NCI-H2171 treated with DMSO at 0.1 percent for 48 hours (cell line): ENCODE results near the gene KCNS1.

Experiments used
- DNase-seq: peaks from one replicate; lab custom pipeline; 2025; lab: John Stamatoyannopoulos, UW

The KCNS1 gene

GRCh38 chr20:45105317-45105716 is 4.4 kb upstream of the KCNS1 start:
- DNase-seq: no peak

- DNase-seq: peak; percentile 55
Measured at GRCh38 chr20:45104786-45105185, 3.9 kb upstream of the KCNS1 start.

DNA sequence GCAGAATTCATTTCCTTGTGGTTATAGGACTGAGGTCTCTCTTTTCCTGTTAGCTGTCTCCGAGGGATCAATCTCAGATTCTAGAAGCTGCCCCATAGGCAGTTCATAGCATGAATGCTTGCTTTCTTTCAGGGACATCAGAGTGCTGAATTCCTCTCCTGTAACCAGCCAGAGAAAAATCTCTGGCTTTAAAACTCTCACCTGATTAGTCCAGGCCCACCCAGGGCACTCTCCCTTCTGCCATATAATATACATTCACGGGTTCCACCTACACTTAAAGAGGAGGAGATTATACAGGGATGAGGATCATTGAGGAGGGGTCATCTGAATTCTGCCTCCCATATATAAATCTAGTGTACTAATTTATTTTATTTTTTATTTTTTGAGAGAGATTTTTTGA is 2.1 kb upstream of the KCNS1 start:
- no peak for DNase-seq

GRCh38 chr20:45101333-45101850 is 465 bp upstream of the KCNS1 start:
- no peak for DNase-seq

- DNase-seq: no peak
Measured at GRCh38 chr20:45098103-45098773, 2.7 kb downstream of the KCNS1 start.

DNA sequence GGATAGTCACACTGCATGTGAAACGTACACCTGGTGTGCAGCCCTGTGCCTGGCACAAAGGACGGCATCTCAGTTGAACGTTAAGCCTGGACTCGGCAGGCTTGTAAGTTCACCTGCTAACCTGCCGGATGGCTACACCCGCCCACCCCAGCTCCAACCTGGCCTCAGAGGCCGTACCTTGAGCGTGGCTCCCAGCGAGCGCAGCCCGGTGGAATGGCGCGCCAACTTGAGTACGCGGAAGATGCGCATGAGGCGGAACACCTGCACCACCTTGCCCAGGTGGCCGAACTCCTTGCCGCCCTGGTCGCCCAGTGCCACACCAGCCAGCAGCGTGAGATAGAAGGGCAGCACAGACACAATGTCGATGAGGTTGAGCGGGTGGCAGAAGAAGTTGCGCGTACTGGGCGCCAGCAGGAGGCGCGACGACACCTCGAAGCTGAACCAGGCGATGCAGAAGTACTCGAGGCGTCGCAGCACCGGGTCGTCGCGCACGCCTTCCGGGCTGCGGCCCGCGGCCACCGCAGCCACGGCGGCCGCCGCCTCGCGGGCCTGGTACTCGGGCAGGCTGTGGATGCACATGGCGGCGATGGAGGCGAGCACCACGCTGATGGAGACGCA is 3.3 kb downstream of the KCNS1 start:
- DNase-seq: no peak

DNA sequence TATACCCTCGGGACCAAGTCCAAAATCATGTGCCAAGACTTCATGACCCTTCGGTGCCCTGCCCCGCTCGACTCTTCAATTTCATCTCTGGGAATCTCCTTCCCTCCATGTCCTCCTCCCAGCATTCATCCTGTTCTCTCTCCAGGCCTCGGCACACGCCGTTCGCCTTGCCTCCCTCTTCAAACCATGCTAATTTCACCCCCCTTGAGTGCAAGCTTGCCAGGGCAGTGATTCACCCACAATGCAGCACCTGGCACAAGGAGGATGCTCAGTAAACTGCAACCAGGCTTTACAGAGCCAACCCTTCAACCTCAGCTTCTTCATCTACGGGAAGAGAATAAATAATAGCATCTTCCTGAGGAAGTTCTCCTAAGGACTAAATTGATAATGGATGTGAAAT is 4.1 kb downstream of the KCNS1 start:
- DNase-seq: no peak

GRCh38 chr20:45095805-45096238 is 5.1 kb downstream of the KCNS1 start:
- peak; percentile 56 for DNase-seq

DNA sequence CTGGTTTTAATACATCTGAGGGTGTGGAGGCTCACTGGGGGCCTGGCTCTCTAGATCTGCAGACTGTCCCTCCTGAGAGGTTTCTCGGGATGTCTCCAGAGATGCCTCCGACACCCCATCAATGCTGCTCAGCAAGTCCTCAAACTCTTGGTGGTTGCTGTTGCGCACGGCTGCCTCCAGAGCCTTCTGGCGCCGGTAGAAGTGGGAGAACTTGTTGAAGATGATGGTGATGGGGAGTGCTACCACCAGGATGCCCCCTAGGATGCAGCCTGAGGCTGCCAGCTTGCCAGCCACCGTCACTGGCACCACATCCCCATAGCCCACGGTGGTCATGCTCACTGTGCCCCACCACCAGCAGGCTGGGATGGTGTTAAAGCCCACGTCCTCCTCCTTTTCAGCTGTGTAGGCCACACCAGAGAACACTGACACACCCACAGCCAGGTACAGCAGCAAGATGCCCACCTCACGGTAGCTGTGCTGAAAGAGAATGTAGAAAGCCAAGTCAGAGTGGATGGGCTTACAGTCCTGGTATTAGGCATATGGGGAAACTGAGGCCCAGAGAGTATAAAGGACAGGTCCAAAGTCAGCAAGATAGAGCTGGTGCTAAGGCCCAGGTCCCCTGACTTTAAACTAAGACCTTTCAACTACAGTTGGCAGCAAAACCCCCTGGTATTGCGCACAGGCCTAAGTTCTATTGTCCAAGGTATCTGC is 5.9 kb downstream of the KCNS1 start:
- no peak for DNase-seq

- no peak for DNase-seq
Measured at GRCh38 chr20:45094201-45094600, 6.7 kb downstream of the KCNS1 start.

- DNase-seq: no peak
Measured at GRCh38 chr20:45092898-45093297, 8.0 kb downstream of the KCNS1 start.

DNA sequence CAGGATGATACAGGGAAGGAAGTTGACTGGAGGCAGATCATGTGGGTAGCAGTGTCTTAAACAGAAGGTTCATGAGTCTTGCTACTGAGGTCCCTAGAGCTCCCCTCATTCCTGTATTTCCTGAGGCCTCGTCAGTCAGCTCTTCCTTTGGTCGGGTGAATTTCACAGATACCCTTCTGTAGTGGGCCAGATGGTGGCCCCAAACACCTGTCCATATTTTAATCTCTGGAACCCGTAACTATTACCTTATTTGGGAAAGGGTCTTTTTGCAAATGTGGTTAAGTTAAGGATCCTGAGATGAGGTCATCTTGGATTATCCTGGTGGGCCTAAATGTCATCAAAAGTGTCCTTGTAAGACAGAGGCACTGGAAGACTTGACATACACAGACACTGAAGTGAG is 9.6 kb downstream of the KCNS1 start:
- peak; percentile 73 for DNase-seq

GRCh38 chr20:45090481-45090880 is 10.4 kb downstream of the KCNS1 start:
- DNase-seq: no peak

DNA sequence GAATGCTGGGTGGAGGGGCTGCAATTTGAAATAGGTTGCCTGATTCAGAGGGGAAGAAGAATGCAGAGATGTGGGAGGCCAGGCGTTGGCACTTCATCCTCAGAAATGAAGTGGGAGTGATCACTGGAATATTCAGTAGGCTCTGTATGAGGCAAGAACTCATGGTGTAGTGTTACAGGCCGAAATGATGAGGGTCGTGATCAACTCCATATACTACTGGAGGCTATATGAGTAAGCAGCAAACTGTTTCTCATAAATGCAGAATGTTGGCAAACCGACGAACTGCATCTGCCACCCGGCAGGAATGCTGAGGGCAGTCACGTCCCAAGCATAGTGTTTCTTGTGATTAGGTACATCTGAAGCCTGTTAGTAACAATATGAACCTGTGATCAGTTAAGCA is 12.7 kb downstream of the KCNS1 start:
- no peak for DNase-seq

DNA sequence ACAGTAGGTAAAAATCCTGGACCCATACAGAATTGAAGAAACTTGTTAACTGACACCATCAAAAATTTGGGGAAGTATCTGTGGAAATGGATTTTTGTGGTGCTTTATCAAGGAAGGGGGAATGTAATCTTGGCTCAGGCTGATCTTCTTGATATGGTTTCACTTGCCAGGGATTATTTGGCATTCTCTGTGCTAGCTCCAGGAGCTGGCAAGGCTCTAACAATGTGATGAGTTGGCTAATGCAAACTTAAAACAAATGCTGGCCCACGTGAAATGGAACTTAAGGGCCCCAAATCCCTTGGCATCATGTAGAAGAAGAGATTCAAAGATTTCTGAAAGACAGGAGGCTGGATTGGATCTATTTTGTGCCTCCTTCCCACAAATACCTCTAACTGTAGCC is 13.1 kb downstream of the KCNS1 start:
- no peak for DNase-seq

DNA sequence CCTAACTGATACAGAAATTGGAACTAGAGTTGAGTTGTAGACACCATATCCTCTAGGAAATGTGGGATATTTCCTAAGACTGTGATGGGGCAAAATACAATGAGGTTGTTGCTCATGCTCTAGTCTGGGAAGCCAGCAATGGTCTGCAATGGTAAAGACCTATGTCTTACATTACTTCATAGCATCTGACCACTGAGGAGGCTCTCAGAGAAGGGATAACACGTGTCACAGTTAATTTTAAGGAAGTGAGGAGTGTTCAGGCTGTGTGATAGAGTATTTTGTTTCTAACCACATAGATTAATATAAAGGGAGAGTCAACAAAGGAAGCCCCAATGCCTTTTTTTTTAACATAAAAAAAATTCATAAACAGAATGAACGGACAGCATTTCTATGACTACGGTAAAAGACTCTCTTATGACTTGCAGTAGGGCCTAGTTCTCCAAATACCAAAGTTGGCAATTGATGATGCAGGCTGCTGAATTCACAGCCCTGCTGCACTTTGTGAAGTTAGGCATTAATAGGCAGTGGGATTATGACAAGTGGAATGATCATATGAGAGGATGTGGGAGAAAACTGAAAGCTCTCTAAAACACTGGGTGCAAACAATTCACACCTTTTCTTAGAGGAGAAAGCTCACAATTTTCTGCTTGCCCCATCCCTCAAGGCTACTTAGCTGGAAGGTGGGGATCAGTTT is 13.7 kb downstream of the KCNS1 start:
- DNase-seq: no peak

DNA sequence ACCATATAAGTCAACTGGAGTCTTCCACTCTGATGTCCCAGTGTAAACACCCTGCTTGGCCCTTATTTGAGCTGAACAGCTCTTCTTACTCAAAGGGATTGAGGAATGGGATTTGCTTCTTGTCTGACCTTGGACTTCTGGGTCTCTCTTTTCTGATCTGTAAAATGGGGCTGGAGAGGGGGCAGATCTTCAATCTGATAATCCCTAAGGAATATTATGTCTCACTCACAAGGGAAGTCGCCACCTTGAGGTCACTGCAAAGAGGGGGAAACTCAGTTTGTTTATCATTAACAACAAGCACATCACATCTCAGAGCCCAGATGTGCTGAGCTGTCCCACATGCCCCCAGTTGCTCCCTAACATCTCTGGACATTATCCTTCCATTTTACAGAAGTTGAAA is 15.1 kb downstream of the KCNS1 start:
- no peak for DNase-seq

GRCh38 chr20:45085289-45085688 is 15.6 kb downstream of the KCNS1 start:
- no peak for DNase-seq

GRCh38 chr20:45083127-45083526 is 17.8 kb downstream of the KCNS1 start:
- DNase-seq: no peak

- DNase-seq: no peak
Measured at GRCh38 chr20:45082468-45082867, 18.5 kb downstream of the KCNS1 start.

GRCh38 chr20:45080867-45081624 is 19.9 kb downstream of the KCNS1 start:
- DNase-seq: peak; percentile 16

GRCh38 chr20:45077559-45077958 is 23.4 kb downstream of the KCNS1 start:
- no peak for DNase-seq
